Measurements from ENCODE around the gene IL15.
"Not testable (repeated sequence)": the region's sequence is repeated elsewhere in the genome, so short reads cannot be mapped to it uniquely, and the experiment has no call there.

IL15 gene

GRCh38 chr4:141680060-141680459, 43.7 kb downstream of the IL15 start:
- H3K9me3 ChIP-seq (ENCODE audit: control insufficient read depth, low read length) = no peaks in the 10 kb centered on the region
- H3K4me3 ChIP-seq (ENCODE audit: low read depth, low read length) = no peak overlapping the region
- no peak overlapping the region for H3K9ac ChIP-seq
- no peak overlapping the region for H3K4me2 ChIP-seq (ENCODE audit: low read length)
- no peaks in the 10 kb centered on the region for H3K36me3 ChIP-seq (ENCODE audit: control insufficient read depth, insufficient read depth, low read length)
- no peaks in the 10 kb centered on the region for H3K27me3 ChIP-seq (ENCODE audit: control insufficient read depth, insufficient read depth, low read length)
- TF ChIP-seq, protein P1, sequence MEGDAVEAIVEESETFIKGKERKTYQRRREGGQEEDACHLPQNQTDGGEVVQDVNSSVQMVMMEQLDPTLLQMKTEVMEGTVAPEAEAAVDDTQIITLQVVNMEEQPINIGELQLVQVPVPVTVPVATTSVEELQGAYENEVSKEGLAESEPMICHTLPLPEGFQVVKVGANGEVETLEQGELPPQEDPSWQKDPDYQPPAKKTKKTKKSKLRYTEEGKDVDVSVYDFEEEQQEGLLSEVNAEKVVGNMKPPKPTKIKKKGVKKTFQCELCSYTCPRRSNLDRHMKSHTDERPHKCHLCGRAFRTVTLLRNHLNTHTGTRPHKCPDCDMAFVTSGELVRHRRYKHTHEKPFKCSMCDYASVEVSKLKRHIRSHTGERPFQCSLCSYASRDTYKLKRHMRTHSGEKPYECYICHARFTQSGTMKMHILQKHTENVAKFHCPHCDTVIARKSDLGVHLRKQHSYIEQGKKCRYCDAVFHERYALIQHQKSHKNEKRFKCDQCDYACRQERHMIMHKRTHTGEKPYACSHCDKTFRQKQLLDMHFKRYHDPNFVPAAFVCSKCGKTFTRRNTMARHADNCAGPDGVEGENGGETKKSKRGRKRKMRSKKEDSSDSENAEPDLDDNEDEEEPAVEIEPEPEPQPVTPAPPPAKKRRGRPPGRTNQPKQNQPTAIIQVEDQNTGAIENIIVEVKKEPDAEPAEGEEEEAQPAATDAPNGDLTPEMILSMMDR (IDR thresholded peaks at IDR 0.05) = no peak
- H3K27ac ChIP-seq = no peak overlapping the region
- H2AFZ ChIP-seq = no peak overlapping the region
- no peaks in the 10 kb centered on the region for H3K79me2 ChIP-seq
- H3K4me1 ChIP-seq = no peaks in the 10 kb centered on the region

DNA sequence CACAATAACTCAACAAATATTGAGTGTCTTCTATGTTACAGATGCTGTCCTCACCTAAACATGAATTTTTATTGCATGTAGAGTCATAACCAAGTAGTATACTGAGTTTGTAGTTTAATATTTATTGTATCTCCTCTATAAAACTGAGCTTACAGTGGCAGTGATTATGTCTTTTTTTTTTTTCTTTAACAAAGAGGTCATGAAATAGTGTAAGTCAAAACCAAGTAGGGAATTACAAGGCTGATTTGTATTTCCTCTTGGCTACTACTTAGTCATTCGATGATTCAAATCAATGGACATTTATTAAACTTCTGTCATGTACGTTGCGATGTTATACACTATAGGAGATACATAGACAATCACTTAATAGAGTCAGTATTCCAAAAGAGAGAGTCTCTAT, 48.4 kb downstream of the IL15 start:
- H3K9ac ChIP-seq = no peak overlapping the region
- no peak overlapping the region for H3K27ac ChIP-seq
- no peaks in the 10 kb centered on the region for H3K4me1 ChIP-seq
- H2AFZ ChIP-seq = no peak overlapping the region
- H3K9me3 ChIP-seq (ENCODE audit: control insufficient read depth, low read length) = no peaks in the 10 kb centered on the region
- no peaks in the 10 kb centered on the region for H3K79me2 ChIP-seq
- TF ChIP-seq, protein P1 (IDR thresholded peaks at IDR 0.05) = no peak
- H3K27me3 ChIP-seq (ENCODE audit: control insufficient read depth, insufficient read depth, low read length) = no peaks in the 10 kb centered on the region
- H3K4me2 ChIP-seq (ENCODE audit: low read length) = no peak overlapping the region
- no peak overlapping the region for H3K4me3 ChIP-seq (ENCODE audit: low read depth, low read length)
- no peaks in the 10 kb centered on the region for H3K36me3 ChIP-seq (ENCODE audit: control insufficient read depth, insufficient read depth, low read length)

GRCh38 chr4:141686146-141686775, 49.9 kb downstream of the IL15 start:
- Histone ChIP-seq H3K79me2 (no peaks in the 10 kb centered on the region), H3K27me3 (ENCODE audit: control insufficient read depth, insufficient read depth, low read length) (no peaks in the 10 kb centered on the region), H3K9me3 (ENCODE audit: control insufficient read depth, low read length) (no peaks in the 10 kb centered on the region), H3K4me1 (no peaks in the 10 kb centered on the region), H3K4me2 (ENCODE audit: low read length) (no peak overlapping the region), H3K36me3 (ENCODE audit: control insufficient read depth, insufficient read depth, low read length) (no peaks in the 10 kb centered on the region), H3K4me3 (ENCODE audit: low read depth, low read length) (no peak overlapping the region), H3K9ac (no peak overlapping the region), H3K27ac (no peak overlapping the region), H2AFZ (no peak overlapping the region)
- TF ChIP-seq, protein P1 (IDR thresholded peaks at IDR 0.05) = no peak

- TF ChIP-seq, protein P1 (IDR thresholded peaks at IDR 0.05) = no peak
- no peaks in the 10 kb centered on the region for H3K4me1 ChIP-seq
- no peaks in the 10 kb centered on the region for H3K9me3 ChIP-seq (ENCODE audit: control insufficient read depth, low read length)
- H3K36me3 ChIP-seq (ENCODE audit: control insufficient read depth, insufficient read depth, low read length) = no peaks in the 10 kb centered on the region
- H2AFZ ChIP-seq = no peak overlapping the region
- no peak overlapping the region for H3K4me2 ChIP-seq (ENCODE audit: low read length)
- H3K9ac ChIP-seq = no peak overlapping the region
- no peaks in the 10 kb centered on the region for H3K27me3 ChIP-seq (ENCODE audit: control insufficient read depth, insufficient read depth, low read length)
- H3K4me3 ChIP-seq (ENCODE audit: low read depth, low read length) = no peak overlapping the region
- H3K79me2 ChIP-seq = no peaks in the 10 kb centered on the region
- no peak overlapping the region for H3K27ac ChIP-seq
Observed at GRCh38 chr4:141686879-141687278, 50.5 kb downstream of the IL15 start.

DNA sequence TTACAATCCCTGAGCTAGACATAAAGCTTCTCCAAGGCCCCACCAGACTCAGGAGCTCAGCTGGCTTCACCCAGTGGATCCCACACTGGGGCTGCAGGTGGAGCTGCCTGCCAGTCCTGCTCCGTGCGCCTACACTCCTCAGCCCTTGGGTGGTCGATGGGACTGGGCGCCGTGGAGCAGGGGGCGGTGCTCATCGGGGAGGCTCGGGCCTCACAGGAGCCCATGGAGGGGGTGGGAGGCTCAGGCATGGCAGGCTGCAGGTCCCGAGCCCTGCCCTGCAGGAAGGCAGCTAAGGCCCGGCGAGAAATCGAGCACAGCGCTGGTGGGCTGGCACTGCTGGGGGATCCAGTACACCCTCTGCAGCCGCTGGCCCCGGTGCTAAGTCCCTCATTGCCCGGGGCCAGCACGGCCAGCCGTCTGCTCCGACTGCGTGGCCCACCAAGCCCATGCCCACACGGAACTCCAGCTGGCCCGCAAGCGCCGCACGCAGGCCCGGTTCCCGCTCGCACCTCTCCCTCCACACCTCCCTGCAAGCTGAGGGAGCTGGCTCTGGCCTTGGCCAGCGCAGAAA, 53.4 kb downstream of the IL15 start:
- not testable (repeated sequence) for H3K4me1 ChIP-seq; H3K4me3 ChIP-seq (ENCODE audit: low read depth, low read length); H3K9me3 ChIP-seq (ENCODE audit: control insufficient read depth, low read length); H3K36me3 ChIP-seq (ENCODE audit: control insufficient read depth, insufficient read depth, low read length); H3K4me2 ChIP-seq (ENCODE audit: low read length); H3K9ac ChIP-seq; H3K79me2 ChIP-seq; H3K27me3 ChIP-seq (ENCODE audit: control insufficient read depth, insufficient read depth, low read length); H3K27ac ChIP-seq; H2AFZ ChIP-seq

GRCh38 chr4:141691247-141691646, 54.9 kb downstream of the IL15 start:
- not testable (repeated sequence) for H3K27me3 ChIP-seq (ENCODE audit: control insufficient read depth, insufficient read depth, low read length); H2AFZ ChIP-seq; H3K9ac ChIP-seq; H3K36me3 ChIP-seq (ENCODE audit: control insufficient read depth, insufficient read depth, low read length); H3K4me2 ChIP-seq (ENCODE audit: low read length); H3K4me3 ChIP-seq (ENCODE audit: low read depth, low read length); H3K4me1 ChIP-seq; H3K27ac ChIP-seq; H3K79me2 ChIP-seq; H3K9me3 ChIP-seq (ENCODE audit: control insufficient read depth, low read length)
